ENCODE measurements around the gene TMED9.

DNA sequence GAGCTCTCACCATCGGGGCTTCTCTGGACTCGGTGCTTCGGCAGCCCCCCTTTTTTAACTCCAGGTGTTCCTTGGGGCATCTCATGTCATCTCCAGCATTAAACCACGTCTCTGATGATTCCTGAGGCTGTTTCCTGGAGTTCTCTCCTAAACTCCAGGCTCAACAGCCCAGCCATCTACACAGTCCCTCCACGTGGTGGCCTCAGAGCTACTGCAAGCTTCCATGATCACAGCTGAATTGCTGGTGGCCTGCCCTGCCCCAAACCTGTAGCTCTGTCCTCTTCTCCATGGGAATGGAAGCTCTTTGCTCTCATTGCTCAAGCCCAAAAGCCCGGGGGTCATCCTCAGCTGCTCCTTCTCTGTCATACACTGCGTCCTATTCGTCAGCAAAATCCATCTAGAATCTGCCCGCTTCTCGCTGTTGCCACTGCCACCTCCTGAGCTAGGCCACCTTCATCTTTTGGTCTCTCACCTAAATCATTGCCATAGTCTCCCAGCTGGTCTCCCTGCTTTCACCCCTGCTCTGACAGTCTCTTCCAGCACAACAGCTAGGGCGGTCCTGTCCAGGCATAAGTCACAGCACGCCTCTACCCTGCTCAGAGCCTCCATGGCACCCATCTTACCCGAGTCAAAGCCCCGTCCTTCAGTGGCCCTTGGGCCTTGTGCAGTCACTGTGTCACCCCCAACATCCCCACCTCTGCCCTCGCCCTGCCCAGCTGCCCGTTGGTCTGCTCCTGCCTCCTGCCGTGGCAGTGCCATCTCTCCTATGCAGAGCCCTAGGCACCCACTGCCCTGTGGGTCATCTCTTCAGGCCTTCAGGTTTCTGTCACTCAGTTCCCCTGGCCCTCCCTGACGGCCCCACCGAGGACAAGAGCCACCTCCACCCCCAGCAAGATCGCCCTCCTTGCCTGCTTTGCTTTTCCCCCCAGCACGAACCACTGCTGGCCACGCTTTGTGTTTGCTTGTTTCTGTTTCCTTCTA, 14.4 kb downstream of the TMED9 start:
- TF ChIP-seq EZH2 (IDR thresholded peaks at IDR 0.05; ENCODE audit: borderline replicate concordance, low read depth, low read length, severe bottlenecking): no peak
- TF ChIP-seq, protein P1, sequence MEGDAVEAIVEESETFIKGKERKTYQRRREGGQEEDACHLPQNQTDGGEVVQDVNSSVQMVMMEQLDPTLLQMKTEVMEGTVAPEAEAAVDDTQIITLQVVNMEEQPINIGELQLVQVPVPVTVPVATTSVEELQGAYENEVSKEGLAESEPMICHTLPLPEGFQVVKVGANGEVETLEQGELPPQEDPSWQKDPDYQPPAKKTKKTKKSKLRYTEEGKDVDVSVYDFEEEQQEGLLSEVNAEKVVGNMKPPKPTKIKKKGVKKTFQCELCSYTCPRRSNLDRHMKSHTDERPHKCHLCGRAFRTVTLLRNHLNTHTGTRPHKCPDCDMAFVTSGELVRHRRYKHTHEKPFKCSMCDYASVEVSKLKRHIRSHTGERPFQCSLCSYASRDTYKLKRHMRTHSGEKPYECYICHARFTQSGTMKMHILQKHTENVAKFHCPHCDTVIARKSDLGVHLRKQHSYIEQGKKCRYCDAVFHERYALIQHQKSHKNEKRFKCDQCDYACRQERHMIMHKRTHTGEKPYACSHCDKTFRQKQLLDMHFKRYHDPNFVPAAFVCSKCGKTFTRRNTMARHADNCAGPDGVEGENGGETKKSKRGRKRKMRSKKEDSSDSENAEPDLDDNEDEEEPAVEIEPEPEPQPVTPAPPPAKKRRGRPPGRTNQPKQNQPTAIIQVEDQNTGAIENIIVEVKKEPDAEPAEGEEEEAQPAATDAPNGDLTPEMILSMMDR (IDR thresholded peaks at IDR 0.05; ENCODE audit: borderline replicate concordance, extremely low read depth, low read length, poor library complexity, severe bottlenecking): no peak
